HG03457 (cell line): ENCODE results near the gene NRGN.
A peak's percentile ranks its signal among the peaks of the same experiment; 100 is the strongest.

ENCODE experiments used
- ATAC-seq: cut with Tn5 transposase; IDR thresholded peaks from one replicate; pipeline ENCODE4 v1.9.1; 2021; ENCODE audit warnings: moderate number of reproducible peaks; ENCODE audit not compliant: unreplicated experiment

Gene NRGN

DNA sequence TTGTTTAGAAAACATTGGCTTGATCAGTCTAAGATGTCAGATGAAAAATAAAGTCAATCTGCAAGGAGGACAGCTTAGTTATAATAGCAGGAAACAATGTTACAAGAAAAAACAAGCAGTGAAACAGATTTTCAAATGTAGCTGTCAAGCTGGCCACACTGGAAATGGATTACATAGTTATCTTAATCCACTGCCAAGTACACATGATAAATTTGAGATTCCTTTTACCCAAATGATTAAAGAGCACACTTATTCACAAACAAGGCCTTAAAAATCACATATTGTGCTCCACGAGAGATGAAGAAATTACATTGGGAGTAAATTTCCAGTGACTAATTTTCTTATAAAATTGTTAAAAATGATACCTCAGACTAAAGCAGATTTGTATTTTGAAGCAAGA lies 39.8 kb downstream of the NRGN start:
- no peak for ATAC-seq

DNA sequence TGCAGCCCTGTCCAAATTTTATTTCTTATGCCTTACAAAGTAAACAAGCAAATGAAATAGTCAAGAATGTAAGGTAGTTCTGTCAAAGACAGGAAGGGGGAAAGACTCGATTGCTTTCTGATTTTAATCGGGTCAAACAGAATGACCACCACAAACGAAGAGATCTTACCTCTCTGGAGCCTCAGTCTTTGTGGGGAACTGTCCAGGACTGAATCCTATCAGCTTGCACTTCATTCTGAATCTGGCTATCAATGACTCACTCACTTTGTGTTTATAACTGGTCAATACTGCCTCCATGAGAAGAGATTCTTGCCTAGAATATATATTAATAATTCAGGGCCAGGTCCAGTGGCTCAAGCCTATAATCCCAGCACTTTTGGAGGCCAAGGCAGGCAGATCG lies 43.3 kb downstream of the NRGN start:
- no peak for ATAC-seq

- no peak for ATAC-seq
These were observed 44.3 kb downstream of the NRGN start for GRCh38 chr11:124784051-124784450.

DNA sequence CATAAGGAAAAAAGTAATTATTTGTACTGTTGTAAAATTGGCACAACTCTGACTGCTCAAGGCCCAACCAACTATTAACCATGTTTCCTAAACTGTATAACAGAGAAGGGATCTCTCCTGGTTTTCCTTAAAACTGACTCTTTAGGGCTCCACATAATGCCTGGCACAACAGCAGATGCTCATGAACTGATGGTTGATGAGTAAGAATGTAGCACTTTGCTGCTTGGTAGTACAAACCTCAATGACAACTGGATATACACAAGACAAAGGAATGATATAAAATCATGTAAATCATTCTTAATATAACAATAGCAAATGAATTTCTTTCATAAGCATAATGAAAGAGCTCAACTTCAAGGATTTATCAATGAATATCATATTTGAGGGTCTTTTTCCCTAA lies 48.8 kb downstream of the NRGN start:
- ATAC-seq: no peak

DNA sequence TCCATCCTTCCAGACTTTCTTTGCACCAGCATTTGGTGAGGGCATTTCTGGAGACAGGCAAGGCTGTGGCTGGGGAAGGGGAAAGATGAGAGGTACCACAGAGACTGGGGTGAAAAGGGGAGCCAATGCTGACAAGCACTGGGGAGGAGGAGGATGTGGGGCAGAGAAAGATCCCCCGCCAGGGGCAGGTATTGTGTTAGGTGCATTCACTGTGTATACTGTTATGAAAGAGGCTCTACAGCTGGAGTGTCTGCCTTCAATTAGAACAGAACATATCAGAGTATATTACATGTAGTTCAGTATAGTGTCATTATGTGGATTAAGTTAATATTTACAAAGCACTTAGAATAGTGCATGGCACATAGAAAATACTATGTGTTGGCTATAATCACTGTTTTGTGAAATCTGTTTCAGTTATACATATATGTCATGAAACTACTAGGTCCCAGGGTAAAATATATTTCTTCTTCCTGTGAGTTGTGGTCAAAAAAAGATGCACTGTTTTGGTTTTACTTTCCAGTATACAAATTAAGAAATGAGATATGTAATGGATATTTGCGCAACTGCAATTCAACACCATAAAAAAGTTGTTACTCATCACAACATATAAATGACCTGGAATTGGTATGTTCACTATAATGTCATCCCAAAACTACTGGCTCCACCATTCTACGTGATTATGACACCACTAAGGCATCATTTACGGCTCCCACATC lies 52.0 kb downstream of the NRGN start:
- ATAC-seq: peak; percentile 57

DNA sequence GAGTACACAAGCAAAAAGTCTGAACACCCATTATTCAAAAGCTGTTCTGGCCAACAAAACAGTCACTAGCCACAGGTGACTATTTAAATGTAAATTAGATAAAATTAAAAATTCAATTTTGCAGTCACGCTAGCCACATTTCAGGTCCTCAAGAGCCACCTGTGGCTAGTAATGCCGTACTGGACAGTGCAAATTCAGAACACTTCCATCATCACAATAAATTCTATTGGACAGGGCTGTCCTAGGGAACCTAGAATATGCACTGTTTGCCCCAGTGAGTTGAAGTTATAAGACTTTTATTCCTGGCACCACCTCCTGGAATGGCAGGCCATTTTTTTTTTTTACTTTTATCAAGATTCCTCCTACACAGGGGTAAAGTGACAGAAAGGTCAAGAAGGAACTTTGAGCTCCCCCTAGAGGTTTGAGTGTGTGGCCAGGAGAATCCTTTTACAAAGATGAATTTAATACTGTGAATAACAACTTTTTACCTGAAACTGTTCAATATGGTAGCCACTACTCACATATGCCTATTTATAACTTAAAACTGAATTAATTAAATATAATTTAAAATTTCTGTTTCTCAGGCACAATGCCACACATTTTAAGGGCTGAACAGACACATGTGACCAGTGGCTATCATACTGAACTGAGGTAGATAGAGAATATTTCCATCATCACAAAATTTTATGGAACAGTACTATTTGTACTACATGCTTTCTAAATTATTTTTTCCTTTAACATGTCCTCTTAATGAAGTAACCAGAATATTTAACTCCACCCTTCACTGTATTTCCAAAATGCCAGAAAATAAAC lies 53.9 kb downstream of the NRGN start:
- peak; percentile 53 for ATAC-seq

GRCh38 chr11:124796312-124796711 lies 56.6 kb downstream of the NRGN start:
- no peak for ATAC-seq
